GM23338 (cell line): ENCODE measurements around the gene TCN1. TPM values are rescaled to one million over a fixed set of nuclear protein-coding genes. Genes with fewer than 3 reads are reported as not detected.

ENCODE experiments used
- ATAC-seq: fragments of 200-7000 bp; cut with Tn5 transposase; 3 replicates; pipeline ENCODE4 v1.9.1; 2020
- DNase-seq: peaks from one replicate; pipeline ENCODE4 v3.0.0-alpha.2; 2015; ENCODE audit warnings: low spot score
- H2AFZ ChIP-seq: fragments of 200-600 bp; sonication (generic); 2 replicates; pipeline ENCODE4 v1.8.0; 2016; ENCODE audit warnings: antibody characterized with exemption, mild to moderate bottlenecking, moderate library complexity
- H3F3A ChIP-seq: fragments of 200-600 bp; sonication (generic); replicated peaks from 2 replicates; pipeline ENCODE4 v1.8.0; 2017; ENCODE audit warnings: antibody characterized with exemption, mixed run types, low read depth
- H3K27ac ChIP-seq: fragments of 200-600 bp; sonication (generic); 2 replicates; pipeline ENCODE4 v1.6.1; 2016; ENCODE audit warnings: low read depth
- H3K27me3 ChIP-seq: fragments of 200-600 bp; sonication (generic); 2 replicates; pipeline ENCODE4 v1.8.0; 2016; ENCODE audit warnings: mild to moderate bottlenecking, mixed run types, moderate library complexity; ENCODE audit not compliant: insufficient read depth
- H3K36me3 ChIP-seq: fragments of 200-600 bp; sonication (generic); 2 replicates; pipeline ENCODE4 v1.8.0; 2016; ENCODE audit warnings: mild to moderate bottlenecking; ENCODE audit not compliant: insufficient read depth
- H3K4me1 ChIP-seq: fragments of 200-600 bp; sonication (generic); 2 replicates; pipeline ENCODE4 v1.8.0; 2016; ENCODE audit warnings: mild to moderate bottlenecking, moderate library complexity; ENCODE audit not compliant: insufficient read depth
- H3K4me2 ChIP-seq: fragments of 200-600 bp; sonication (generic); 2 replicates; pipeline ENCODE4 v1.7.1; 2017; ENCODE audit warnings: mixed run types
- H3K4me3 ChIP-seq: fragments of 200-600 bp; sonication (generic); 2 replicates; pipeline ENCODE4 v1.6.1; 2016; ENCODE audit warnings: mixed run types
- H3K79me2 ChIP-seq: fragments of 200-600 bp; sonication (generic); replicated peaks from 2 replicates; pipeline ENCODE4 v1.8.0; 2017; ENCODE audit warnings: mild to moderate bottlenecking; ENCODE audit not compliant: insufficient read depth
- H3K9me2 ChIP-seq: fragments of 200-600 bp; sonication (generic); 2 replicates; pipeline ENCODE4 v1.8.0; 2017; ENCODE audit not compliant: insufficient read depth
- H4K20me1 ChIP-seq: fragments of 200-600 bp; sonication (generic); replicated peaks from 2 replicates; pipeline ENCODE4 v1.8.0; 2017; ENCODE audit warnings: mild to moderate bottlenecking; ENCODE audit not compliant: insufficient read depth
- H3K27ac Mint-ChIP-seq: 2 replicates; pipeline ENCODE4 v1.8.0; 2020; ENCODE audit warnings: inconsistent platforms, mild to moderate bottlenecking, moderate library complexity, mixed read lengths
- H3K27me3 Mint-ChIP-seq: 3 replicates; pipeline ENCODE4 v1.8.0; 2022; ENCODE audit warnings: low read depth, mild to moderate bottlenecking, moderate library complexity, mixed read lengths, inconsistent platforms; ENCODE audit not compliant: insufficient read depth, poor library complexity
- H3K36me3 Mint-ChIP-seq: 3 replicates; pipeline ENCODE4 v1.8.0; 2021; ENCODE audit warnings: low read depth, mild to moderate bottlenecking, inconsistent platforms, moderate library complexity, mixed read lengths
- H3K4me1 Mint-ChIP-seq: 3 replicates; pipeline ENCODE4 v1.8.0; 2020; ENCODE audit warnings: mild to moderate bottlenecking, inconsistent platforms, mixed read lengths
- H3K4me3 Mint-ChIP-seq: 3 replicates; pipeline ENCODE4 v1.8.0; 2021; ENCODE audit warnings: moderate library complexity, mild to moderate bottlenecking, inconsistent platforms, mixed read lengths
- H3K9me3 Mint-ChIP-seq: 3 replicates; pipeline ENCODE4 v1.8.0; 2020; ENCODE audit warnings: moderate library complexity, mild to moderate bottlenecking, inconsistent platforms, mixed read lengths
- CREB1 ChIP-seq: fragments of 250-450 bp; sonication (Bioruptor Pico); IDR thresholded peaks from 2 replicates; pipeline ENCODE4 v1.5.0; 2020; ENCODE audit warnings: low read depth, mild to moderate bottlenecking, moderate library complexity
- ETS1 ChIP-seq: IDR thresholded peaks from 2 replicates; pipeline ENCODE4 v1.6.1; 2016; ENCODE audit warnings: antibody characterized with exemption
- EZH2 ChIP-seq: fragments of 200-600 bp; sonication (generic); IDR thresholded peaks from one replicate; pipeline ENCODE4 v1.8.0; 2017; ENCODE audit warnings: antibody characterized with exemption, mild to moderate bottlenecking, low read depth; ENCODE audit not compliant: unreplicated experiment
- EZH2phosphoT487 ChIP-seq: fragments of 200-600 bp; sonication (generic); IDR thresholded peaks from one replicate; pipeline ENCODE4 v1.8.1; 2018; ENCODE audit warnings: antibody characterized with exemption; ENCODE audit not compliant: unreplicated experiment
- JUNB ChIP-seq: IDR thresholded peaks from one replicate; pipeline ENCODE4 v1.6.1; 2016; ENCODE audit warnings: antibody characterized with exemption; ENCODE audit not compliant: unreplicated experiment
- NANOG ChIP-seq: IDR thresholded peaks from 2 replicates; pipeline ENCODE4 v1.6.1; 2016; ENCODE audit warnings: antibody characterized with exemption, borderline replicate concordance
- POLR2AphosphoS5 ChIP-seq: IDR thresholded peaks from 2 replicates; pipeline ENCODE4 v1.6.1; 2016; ENCODE audit warnings: antibody characterized with exemption, low read depth
- STAT1 ChIP-seq: IDR thresholded peaks from one replicate; pipeline ENCODE4 v1.6.1; 2016; ENCODE audit warnings: antibody characterized with exemption; ENCODE audit not compliant: unreplicated experiment
- ZNF114 ChIP-seq: fragments of 250-450 bp; sonication (Bioruptor Pico); IDR thresholded peaks from 2 replicates; pipeline ENCODE4 v1.5.0; 2020; ENCODE audit warnings: mild to moderate bottlenecking, moderate library complexity
- ZNF331 ChIP-seq: fragments of 250-450 bp; sonication (Bioruptor Pico); IDR thresholded peaks from 2 replicates; pipeline ENCODE4 v1.5.0; 2020; ENCODE audit warnings: low read depth, mild to moderate bottlenecking, moderate library complexity
- polyA plus RNA-seq: library from polyadenylated mRNA; unstranded; fragments of >200 nt; fragmentation: Nextera tagmentation; extraction: Ambion mirVana; gene quantifications from 2 replicates; pipeline ENCODE4 v1.2.1, GENCODE V29; 2016
- total RNA-seq: library from RNA; depleted of rRNA; stranded (reverse); fragments of >200 nt; shearing (Covaris generic); gene quantifications from 2 replicates; pipeline ENCODE4 v1.2.3, GENCODE V29; 2014
- TF ChIP-seq, protein P1 (sequence below): IDR thresholded peaks from one replicate; pipeline ENCODE4 v1.6.1; 2018; ENCODE audit warnings: antibody characterized with exemption; ENCODE audit not compliant: unreplicated experiment
- TF ChIP-seq, protein P2 (sequence below): fragments of 250-450 bp; sonication (Bioruptor Pico); IDR thresholded peaks from 2 replicates; pipeline ENCODE4 v1.5.0; 2020; ENCODE audit warnings: mild to moderate bottlenecking, moderate library complexity
- TF ChIP-seq, protein P3 (sequence below), 2 experiments: fragments of 200-600 bp in 1 of 2; sonication (generic) in 1 of 2; conservative IDR thresholded peaks; 2 replicates each; pipeline versions ENCODE4 v1.5.1 to v1.6.1; 2016 to 2017; ENCODE audit warnings: antibody characterized with exemption in 2 of 2, low read depth in 2 of 2, mild to moderate bottlenecking in 2 of 2, moderate library complexity in 1 of 2

TCN1 gene
- total and polyA plus RNA-seq, 2 experiments from 2014 or later = not detected

DNA sequence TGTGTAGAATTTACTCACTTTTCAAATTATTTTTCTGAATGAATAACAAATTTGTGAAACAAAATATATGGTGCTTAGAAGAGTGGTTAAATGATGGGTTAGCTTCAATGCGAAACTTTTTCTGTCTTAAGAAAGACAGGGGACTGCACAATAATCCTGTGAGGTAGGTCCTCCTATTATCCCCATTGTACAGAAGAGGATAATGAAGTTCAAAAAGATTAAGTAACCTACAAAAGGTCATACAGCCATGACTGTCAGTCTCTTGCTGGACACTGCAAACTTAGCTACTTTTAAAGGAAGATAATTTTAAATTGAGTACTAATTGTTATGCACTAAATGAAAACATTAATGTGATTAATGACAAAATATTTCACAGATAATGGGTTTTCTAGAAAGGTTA, 17.3 kb upstream of the TCN1 start:
- no peaks in the 10 kb centered on the region; the same call in 1 of the 3 replicates for H3K4me1 Mint-ChIP-seq
- H3K4me3 Mint-ChIP-seq = no peak overlapping the region
- no peaks in the 10 kb centered on the region for H3K79me2 ChIP-seq
- H3K9me3 Mint-ChIP-seq = peaks cover 25% of the 10 kb centered on the region
- H3F3A ChIP-seq = no peaks in the 10 kb centered on the region
- 0 out of 2 replicates have a peak, but pooled peaks cover 5% of the 10 kb centered on the region for H3K36me3 ChIP-seq
- H3K27me3 Mint-ChIP-seq = peaks cover 2% of the 10 kb centered on the region
- TF ChIP-seq ETS1 = no peak
- no peak for TF ChIP-seq NANOG
- TF ChIP-seq EZH2phosphoT487 = no peak
- no peak for TF ChIP-seq CREB1
- no peak for TF ChIP-seq ZNF114
- TF ChIP-seq, protein P1, sequence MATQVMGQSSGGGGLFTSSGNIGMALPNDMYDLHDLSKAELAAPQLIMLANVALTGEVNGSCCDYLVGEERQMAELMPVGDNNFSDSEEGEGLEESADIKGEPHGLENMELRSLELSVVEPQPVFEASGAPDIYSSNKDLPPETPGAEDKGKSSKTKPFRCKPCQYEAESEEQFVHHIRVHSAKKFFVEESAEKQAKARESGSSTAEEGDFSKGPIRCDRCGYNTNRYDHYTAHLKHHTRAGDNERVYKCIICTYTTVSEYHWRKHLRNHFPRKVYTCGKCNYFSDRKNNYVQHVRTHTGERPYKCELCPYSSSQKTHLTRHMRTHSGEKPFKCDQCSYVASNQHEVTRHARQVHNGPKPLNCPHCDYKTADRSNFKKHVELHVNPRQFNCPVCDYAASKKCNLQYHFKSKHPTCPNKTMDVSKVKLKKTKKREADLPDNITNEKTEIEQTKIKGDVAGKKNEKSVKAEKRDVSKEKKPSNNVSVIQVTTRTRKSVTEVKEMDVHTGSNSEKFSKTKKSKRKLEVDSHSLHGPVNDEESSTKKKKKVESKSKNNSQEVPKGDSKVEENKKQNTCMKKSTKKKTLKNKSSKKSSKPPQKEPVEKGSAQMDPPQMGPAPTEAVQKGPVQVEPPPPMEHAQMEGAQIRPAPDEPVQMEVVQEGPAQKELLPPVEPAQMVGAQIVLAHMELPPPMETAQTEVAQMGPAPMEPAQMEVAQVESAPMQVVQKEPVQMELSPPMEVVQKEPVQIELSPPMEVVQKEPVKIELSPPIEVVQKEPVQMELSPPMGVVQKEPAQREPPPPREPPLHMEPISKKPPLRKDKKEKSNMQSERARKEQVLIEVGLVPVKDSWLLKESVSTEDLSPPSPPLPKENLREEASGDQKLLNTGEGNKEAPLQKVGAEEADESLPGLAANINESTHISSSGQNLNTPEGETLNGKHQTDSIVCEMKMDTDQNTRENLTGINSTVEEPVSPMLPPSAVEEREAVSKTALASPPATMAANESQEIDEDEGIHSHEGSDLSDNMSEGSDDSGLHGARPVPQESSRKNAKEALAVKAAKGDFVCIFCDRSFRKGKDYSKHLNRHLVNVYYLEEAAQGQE = no peak
- TF ChIP-seq POLR2AphosphoS5 = no peak
- no peak for TF ChIP-seq EZH2
- TF ChIP-seq JUNB = no peak
- no peak for TF ChIP-seq ZNF331 (CRISPR knock-in tag)
- TF ChIP-seq, protein P2, sequence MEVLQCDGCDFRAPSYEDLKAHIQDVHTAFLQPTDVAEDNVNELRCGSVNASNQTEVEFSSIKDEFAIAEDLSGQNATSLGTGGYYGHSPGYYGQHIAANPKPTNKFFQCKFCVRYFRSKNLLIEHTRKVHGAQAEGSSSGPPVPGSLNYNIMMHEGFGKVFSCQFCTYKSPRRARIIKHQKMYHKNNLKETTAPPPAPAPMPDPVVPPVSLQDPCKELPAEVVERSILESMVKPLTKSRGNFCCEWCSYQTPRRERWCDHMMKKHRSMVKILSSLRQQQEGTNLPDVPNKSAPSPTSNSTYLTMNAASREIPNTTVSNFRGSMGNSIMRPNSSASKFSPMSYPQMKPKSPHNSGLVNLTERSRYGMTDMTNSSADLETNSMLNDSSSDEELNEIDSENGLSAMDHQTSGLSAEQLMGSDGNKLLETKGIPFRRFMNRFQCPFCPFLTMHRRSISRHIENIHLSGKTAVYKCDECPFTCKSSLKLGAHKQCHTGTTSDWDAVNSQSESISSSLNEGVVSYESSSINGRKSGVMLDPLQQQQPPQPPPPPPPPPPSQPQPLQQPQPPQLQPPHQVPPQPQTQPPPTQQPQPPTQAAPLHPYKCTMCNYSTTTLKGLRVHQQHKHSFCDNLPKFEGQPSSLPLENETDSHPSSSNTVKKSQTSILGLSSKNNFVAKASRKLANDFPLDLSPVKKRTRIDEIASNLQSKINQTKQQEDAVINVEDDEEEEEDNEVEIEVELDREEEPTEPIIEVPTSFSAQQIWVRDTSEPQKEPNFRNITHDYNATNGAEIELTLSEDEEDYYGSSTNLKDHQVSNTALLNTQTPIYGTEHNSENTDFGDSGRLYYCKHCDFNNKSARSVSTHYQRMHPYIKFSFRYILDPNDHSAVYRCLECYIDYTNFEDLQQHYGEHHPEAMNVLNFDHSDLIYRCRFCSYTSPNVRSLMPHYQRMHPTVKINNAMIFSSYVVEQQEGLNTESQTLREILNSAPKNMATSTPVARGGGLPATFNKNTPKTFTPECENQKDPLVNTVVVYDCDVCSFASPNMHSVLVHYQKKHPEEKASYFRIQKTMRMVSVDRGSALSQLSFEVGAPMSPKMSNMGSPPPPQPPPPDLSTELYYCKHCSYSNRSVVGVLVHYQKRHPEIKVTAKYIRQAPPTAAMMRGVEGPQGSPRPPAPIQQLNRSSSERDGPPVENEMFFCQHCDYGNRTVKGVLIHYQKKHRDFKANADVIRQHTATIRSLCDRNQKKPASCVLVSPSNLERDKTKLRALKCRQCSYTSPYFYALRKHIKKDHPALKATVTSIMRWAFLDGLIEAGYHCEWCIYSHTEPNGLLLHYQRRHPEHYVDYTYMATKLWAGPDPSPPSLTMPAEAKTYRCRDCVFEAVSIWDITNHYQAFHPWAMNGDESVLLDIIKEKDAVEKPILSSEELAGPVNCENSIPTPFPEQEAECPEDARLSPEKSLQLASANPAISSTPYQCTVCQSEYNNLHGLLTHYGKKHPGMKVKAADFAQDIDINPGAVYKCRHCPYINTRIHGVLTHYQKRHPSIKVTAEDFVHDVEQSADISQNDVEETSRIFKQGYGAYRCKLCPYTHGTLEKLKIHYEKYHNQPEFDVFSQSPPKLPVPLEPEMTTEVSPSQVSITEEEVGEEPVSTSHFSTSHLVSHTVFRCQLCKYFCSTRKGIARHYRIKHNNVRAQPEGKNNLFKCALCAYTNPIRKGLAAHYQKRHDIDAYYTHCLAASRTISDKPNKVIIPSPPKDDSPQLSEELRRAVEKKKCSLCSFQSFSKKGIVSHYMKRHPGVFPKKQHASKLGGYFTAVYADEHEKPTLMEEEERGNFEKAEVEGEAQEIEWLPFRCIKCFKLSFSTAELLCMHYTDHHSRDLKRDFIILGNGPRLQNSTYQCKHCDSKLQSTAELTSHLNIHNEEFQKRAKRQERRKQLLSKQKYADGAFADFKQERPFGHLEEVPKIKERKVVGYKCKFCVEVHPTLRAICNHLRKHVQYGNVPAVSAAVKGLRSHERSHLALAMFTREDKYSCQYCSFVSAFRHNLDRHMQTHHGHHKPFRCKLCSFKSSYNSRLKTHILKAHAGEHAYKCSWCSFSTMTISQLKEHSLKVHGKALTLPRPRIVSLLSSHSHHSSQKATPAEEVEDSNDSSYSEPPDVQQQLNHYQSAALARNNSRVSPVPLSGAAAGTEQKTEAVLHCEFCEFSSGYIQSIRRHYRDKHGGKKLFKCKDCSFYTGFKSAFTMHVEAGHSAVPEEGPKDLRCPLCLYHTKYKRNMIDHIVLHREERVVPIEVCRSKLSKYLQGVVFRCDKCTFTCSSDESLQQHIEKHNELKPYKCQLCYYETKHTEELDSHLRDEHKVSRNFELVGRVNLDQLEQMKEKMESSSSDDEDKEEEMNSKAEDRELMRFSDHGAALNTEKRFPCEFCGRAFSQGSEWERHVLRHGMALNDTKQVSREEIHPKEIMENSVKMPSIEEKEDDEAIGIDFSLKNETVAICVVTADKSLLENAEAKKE (CRISPR knock-in tag) = no peak
- TF ChIP-seq, protein P3, sequence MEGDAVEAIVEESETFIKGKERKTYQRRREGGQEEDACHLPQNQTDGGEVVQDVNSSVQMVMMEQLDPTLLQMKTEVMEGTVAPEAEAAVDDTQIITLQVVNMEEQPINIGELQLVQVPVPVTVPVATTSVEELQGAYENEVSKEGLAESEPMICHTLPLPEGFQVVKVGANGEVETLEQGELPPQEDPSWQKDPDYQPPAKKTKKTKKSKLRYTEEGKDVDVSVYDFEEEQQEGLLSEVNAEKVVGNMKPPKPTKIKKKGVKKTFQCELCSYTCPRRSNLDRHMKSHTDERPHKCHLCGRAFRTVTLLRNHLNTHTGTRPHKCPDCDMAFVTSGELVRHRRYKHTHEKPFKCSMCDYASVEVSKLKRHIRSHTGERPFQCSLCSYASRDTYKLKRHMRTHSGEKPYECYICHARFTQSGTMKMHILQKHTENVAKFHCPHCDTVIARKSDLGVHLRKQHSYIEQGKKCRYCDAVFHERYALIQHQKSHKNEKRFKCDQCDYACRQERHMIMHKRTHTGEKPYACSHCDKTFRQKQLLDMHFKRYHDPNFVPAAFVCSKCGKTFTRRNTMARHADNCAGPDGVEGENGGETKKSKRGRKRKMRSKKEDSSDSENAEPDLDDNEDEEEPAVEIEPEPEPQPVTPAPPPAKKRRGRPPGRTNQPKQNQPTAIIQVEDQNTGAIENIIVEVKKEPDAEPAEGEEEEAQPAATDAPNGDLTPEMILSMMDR (conservative IDR thresholded peaks at IDR 0.05; ENCODE audit: low read depth in 2 of 2) = no peak
- no peak for TF ChIP-seq STAT1
- H3K4me3 ChIP-seq = no peak overlapping the region
- H3K27ac ChIP-seq = no peak overlapping the region
- no peak overlapping the region for H2AFZ ChIP-seq
- no peak overlapping the region for H3K27ac Mint-ChIP-seq
- DNase-seq (no peak), ATAC-seq (no peak)
- no peaks in the 10 kb centered on the region for H3K4me1 ChIP-seq
- H3K27me3 ChIP-seq = no peaks in the 10 kb centered on the region
- no peaks in the 10 kb centered on the region for H3K9me2 ChIP-seq
- H4K20me1 ChIP-seq = no peaks in the 10 kb centered on the region
- no peak overlapping the region for H3K4me2 ChIP-seq
- H3K36me3 Mint-ChIP-seq = peaks cover 13% of the 10 kb centered on the region; the same call in 2 of the 3 replicates
